Effector memory CD8-positive, alpha-beta T cell (primary cell): ENCODE data around the gene EFHD2.

ENCODE experiments used
- ATAC-seq: fragments of 150-1000 bp; cut with Tn5 transposase; replicated peaks from 2 replicates; pipeline ENCODE4 v1.10.0; 2021; ENCODE audit warnings: mild to moderate bottlenecking, moderate library complexity
- DNase-seq, 3 experiments: peaks; one replicate each; pipeline ENCODE4 v3.0.0; 2021
- H3K27ac Mint-ChIP-seq, 2 donors: one replicate each; pipeline ENCODE4 v1.8.0; 2022; ENCODE audit warnings: mild to moderate bottlenecking in 2 of 2, mixed read lengths in 2 of 2, moderate library complexity in 2 of 2
- H3K27me3 Mint-ChIP-seq, 2 donors: one replicate each; pipeline ENCODE4 v1.8.0; 2022; ENCODE audit warnings: mixed read lengths in 2 of 2
- H3K36me3 Mint-ChIP-seq: one replicate; pipeline ENCODE4 v1.8.0; 2022; ENCODE audit warnings: mild to moderate bottlenecking, moderate library complexity, mixed read lengths; ENCODE audit not compliant: insufficient read depth
- H3K4me1 Mint-ChIP-seq, 2 donors: one replicate each; pipeline ENCODE4 v1.8.0; 2022; ENCODE audit warnings: low read depth in 2 of 2, mixed read lengths in 2 of 2
- H3K4me3 Mint-ChIP-seq, 2 donors: one replicate each; pipeline ENCODE4 v1.8.0; 2022; ENCODE audit warnings: mild to moderate bottlenecking in 2 of 2, mixed read lengths in 2 of 2, moderate library complexity in 2 of 2
- H3K9me3 Mint-ChIP-seq, 2 donors: one replicate each; pipeline ENCODE4 v1.8.0; 2022; ENCODE audit warnings: mixed read lengths in 2 of 2

EFHD2 gene

DNA sequence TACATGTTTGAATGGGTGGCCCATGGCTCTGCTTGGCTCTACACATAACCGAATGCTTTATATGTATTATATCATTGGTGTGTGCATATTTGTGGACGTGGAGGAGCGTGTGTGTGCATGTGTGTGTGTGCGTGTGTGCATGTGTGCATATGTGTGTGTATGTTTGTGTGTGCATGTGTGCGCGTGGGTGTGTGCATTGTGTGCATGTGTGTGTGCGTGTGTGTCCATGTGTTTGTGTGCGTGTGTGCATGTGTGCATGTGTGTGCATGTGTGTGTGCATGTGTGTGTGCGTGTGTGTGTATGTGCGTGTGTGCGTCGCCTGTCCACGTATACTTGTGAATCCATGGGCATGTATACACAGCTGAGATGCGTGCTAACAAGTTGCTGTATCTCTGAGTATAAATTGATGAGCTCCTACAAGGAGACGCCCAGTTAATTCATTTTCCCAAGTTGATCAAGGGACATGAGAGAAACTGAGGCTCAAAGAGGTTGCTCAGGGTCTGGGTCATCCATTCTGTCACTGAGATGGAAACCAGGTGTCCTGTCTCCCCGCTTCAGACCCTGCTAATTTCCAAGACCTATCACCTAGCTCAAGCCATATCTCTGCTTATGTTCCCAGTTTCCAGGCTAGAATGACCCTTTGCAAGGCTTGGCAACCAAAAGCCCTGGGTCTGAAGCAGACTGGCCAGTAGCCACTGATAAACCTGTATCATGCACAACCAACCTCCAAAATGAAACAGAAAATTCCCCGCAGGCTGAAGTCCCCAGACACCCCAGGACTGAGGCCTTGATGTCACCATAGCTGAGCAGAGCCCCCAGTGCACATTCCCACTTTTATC is 25.8 kb downstream of the EFHD2 start:
- DNase-seq (no peak), ATAC-seq (no peak)
- peaks cover 81% of the 10 kb centered on the region for H3K36me3 Mint-ChIP-seq
- H3K27ac Mint-ChIP-seq: peak overlapping the region in 1 of 2 donors; percentile 97
- no peak overlapping the region for H3K4me3 Mint-ChIP-seq
- H3K4me1 Mint-ChIP-seq: peaks cover 0 to 4% of the 10 kb centered on the region in 2 donors
- H3K9me3 Mint-ChIP-seq: no peaks in the 10 kb centered on the region
- no peaks in the 10 kb centered on the region for H3K27me3 Mint-ChIP-seq

DNA sequence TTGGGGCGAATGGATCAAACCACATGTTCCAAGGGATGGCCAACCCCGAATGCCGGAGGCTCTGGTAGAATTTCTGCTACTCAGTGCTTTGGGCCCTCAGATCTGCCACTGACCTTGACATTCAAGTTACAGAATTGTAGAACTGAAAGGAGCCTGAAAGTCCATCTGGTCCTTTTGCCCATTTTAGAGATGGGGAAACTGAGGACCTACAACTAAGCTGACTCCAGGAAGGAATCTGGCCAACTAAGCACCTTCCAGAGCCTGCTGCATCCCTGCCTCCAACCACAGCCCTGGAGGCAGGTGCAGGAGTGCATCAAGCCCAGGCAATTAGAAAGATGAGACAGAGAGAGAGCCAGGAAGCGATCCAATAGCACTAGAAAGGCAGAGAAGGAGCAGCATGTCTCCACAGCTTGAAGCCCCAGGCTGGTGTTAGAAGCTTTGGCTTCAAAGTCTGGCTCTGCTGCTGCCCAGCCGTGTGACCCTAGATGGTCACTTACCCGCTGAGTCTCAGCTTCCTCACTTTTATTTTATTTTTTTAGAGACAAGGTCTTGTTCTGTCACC is 27.3 kb downstream of the EFHD2 start:
- Mint-ChIP-seq H3K9me3 (no peaks in the 10 kb centered on the region), H3K27me3 (no peaks in the 10 kb centered on the region), H3K36me3 (peaks cover 76% of the 10 kb centered on the region), H3K4me1 (peaks cover 0 to 4% of the 10 kb centered on the region in 2 donors), H3K4me3 (no peak overlapping the region), H3K27ac (peak overlapping the region; percentile 21 to 38)
- ATAC-seq (no peak), DNase-seq (no peak)

DNA sequence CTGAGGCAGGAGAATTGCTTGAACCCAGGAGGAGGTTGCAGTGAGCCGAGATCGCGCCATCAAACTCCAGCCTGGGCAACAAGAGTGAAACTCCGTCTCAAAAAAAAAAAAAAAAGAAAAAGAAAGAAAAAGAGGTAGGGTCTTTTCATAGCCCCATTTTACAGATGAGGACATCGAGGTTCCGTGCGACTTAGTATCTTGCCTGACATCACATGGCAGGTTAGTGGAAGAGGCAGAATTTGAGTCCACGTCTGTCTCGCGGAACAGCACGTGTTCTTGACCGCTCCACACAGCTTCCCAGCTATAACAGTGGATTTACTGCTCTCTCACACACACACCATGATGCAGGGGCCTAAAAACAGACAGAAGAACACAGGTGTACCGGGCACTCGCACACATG is 29.6 kb downstream of the EFHD2 start:
- no peaks in the 10 kb centered on the region for H3K9me3 Mint-ChIP-seq
- peaks cover 0 to 3% of the 10 kb centered on the region in 2 donors for H3K4me1 Mint-ChIP-seq
- H3K36me3 Mint-ChIP-seq: peaks cover 58% of the 10 kb centered on the region
- H3K4me3 Mint-ChIP-seq: no peak overlapping the region
- ATAC-seq: no peak
- H3K27me3 Mint-ChIP-seq: peaks cover 0 to 16% of the 10 kb centered on the region in 2 donors
- DNase-seq: no peak
- no peak overlapping the region for H3K27ac Mint-ChIP-seq

DNA sequence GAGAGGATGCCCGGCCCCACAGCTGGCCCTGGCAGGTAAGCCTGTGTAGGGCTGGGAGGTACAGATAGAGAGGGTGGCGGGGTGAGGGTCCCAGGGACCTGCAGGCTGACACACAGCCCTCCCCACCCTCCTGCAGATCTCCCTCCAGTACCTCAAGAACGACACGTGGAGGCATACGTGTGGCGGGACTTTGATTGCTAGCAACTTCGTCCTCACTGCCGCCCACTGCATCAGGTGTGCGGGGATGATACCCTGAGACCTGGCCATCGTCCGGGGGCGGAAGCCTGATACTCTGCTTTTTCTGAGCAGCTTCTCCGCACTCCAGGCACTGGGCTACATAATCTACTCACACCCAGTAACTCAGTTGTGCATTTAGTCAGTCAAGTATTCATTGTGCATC is 30.7 kb downstream of the EFHD2 start:
- peaks cover 47% of the 10 kb centered on the region for H3K36me3 Mint-ChIP-seq
- no peak overlapping the region for H3K27ac Mint-ChIP-seq
- ATAC-seq (no peak), DNase-seq (no peak)
- peaks cover 0 to 16% of the 10 kb centered on the region in 2 donors for H3K27me3 Mint-ChIP-seq
- no peaks in the 10 kb centered on the region for H3K9me3 Mint-ChIP-seq
- peaks cover 0 to 3% of the 10 kb centered on the region in 2 donors for H3K4me1 Mint-ChIP-seq
- no peak overlapping the region for H3K4me3 Mint-ChIP-seq

DNA sequence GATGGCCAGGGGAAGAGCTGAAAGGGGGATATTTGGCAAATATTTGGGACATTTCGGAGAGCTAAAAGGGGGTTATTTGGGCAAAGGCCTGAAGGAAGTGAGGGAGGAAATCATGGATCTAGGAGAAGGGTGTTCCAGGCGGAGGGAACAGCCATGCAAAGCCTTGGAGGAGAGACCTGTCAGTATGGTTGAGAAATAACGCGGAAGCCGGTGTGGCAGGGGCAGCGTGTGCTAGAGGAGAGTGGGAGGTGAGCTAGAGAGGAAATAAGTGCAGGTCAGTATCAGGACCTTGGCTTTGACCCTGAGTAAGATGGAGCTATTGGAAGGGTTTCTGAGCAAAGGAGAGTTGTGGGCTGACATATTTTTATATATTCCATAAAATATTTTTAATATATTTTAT is 31.6 kb downstream of the EFHD2 start:
- Mint-ChIP-seq H3K27me3 (peaks cover 0 to 25% of the 10 kb centered on the region in 2 donors), H3K27ac (no peak overlapping the region)
- no peak for DNase-seq

DNA sequence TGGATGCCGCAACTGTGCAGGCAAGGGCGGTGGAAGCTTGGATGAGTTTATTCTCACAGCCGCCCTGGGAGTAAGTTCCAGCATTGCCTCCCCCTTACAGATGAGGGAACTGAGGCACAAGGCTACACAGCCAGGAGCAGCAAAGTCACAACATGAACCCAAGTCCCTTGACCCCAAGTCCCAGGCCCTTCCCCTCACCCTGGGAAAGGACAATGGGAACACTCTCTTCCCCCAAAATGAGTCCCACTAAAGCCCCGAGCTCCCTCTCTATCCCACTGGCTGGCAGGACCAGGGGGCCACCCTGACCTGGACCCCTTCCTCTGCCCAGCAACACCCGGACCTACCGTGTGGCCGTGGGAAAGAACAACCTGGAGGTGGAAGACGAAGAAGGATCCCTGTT is 32.4 kb downstream of the EFHD2 start:
- no peaks in the 10 kb centered on the region for H3K9me3 Mint-ChIP-seq
- DNase-seq (no peak), ATAC-seq (no peak)
- H3K27me3 Mint-ChIP-seq: peaks cover 0 to 30% of the 10 kb centered on the region in 2 donors
- H3K4me1 Mint-ChIP-seq: peaks cover 5 to 12% of the 10 kb centered on the region in 2 donors
- H3K27ac Mint-ChIP-seq: no peak overlapping the region
- no peak overlapping the region for H3K4me3 Mint-ChIP-seq
- peaks cover 32% of the 10 kb centered on the region for H3K36me3 Mint-ChIP-seq

More for the DNA sequence above, 31.6 kb downstream of the EFHD2 start:
- Mint-ChIP-seq H3K4me3 (no peak overlapping the region), H3K9me3 (no peaks in the 10 kb centered on the region), H3K36me3 (peaks cover 40% of the 10 kb centered on the region), H3K4me1 (peaks cover 5 to 12% of the 10 kb centered on the region in 2 donors)
- ATAC-seq: no peak

DNA sequence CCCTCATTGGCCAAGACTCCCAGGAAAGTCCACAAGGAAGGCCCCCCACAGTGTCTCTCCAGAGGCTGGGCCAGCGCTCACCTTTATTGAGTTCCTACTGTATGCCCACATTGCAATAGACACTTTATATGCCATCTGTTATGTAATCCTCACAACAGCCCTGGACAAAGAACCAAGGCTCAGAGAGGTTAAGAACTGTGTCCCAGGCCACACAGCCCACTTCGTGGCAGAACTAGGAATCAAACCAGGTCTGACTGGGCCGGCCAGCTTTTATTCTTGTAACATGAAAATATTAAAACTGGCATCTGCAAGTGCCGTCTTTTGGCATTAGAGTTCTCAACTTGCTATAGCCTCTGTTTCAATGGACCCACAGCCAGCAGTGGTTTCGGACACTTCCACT is 33.1 kb downstream of the EFHD2 start:
- no peak for DNase-seq
- no peaks in the 10 kb centered on the region for H3K9me3 Mint-ChIP-seq

DNA sequence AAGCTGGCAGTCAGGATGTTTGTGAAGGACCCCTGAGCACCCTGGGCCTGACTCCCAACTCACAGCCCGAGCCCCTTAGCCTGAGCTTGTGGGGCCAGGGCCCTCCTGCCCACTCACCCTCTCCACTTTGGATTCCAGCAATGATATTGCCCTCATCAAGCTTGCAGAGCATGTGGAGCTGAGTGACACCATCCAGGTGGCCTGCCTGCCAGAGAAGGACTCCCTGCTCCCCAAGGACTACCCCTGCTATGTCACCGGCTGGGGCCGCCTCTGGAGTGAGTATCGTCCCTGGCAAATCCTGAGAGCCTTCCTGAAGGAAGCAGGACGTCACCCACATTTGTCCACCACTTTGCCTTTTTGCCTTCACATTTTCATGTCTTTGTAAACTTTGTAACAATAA is 33.6 kb downstream of the EFHD2 start:
- H3K27me3 Mint-ChIP-seq: peaks cover 0 to 37% of the 10 kb centered on the region in 2 donors
- H3K9me3 Mint-ChIP-seq: no peaks in the 10 kb centered on the region
- H3K27ac Mint-ChIP-seq: peak overlapping the region in 1 of 2 donors; percentile 15
- H3K4me1 Mint-ChIP-seq: peaks cover 5 to 12% of the 10 kb centered on the region in 2 donors
- ATAC-seq (no peak), DNase-seq (no peak)
- no peak overlapping the region for H3K4me3 Mint-ChIP-seq
- H3K36me3 Mint-ChIP-seq: peaks cover 23% of the 10 kb centered on the region

More for the DNA sequence above, 33.1 kb downstream of the EFHD2 start:
- Mint-ChIP-seq H3K4me3 (no peak overlapping the region), H3K36me3 (peaks cover 26% of the 10 kb centered on the region), H3K4me1 (peaks cover 5 to 12% of the 10 kb centered on the region in 2 donors), H3K27me3 (peaks cover 0 to 37% of the 10 kb centered on the region in 2 donors), H3K27ac (no peak overlapping the region)
- no peak for ATAC-seq

DNA sequence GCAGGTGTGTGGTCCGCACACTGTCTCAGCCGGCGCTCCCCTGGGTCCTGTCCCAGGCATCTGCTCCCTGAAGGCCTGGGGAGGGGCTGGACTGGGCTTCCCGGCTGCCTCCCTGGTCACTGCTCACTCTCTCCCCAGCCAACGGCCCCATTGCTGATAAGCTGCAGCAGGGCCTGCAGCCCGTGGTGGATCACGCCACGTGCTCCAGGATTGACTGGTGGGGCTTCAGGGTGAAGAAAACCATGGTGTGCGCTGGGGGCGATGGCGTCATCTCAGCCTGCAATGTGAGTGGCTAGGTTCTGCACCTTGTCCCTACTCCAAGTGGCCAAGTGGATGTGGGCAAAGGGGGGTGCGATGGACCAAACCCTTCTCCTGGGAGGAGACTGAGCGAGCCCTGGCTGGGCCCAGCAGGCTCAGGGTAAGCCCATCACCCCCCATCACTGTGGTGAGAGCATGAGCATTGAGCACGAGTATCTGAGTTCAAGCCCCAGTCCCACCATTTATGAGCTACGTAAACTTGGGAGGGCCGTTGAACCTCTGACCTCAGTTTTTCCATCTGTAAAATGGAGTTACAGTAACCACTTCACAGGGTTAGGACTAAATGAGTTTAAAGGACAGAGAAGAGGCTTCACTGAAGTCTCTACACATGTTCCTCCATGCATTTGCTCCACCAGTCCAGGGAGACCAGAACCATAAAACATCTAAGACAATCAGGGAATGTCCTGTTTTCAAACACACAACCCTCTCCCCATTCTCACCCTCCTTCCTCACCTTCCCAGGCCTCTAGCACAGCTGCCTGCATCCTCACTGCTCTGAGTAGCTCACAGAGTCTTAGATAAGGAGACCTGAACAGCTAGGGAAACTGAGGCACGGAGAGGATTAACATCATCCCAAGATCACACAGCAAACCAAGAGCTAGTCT is 35.0 kb downstream of the EFHD2 start:
- H3K9me3 Mint-ChIP-seq: no peaks in the 10 kb centered on the region
- H3K27me3 Mint-ChIP-seq: peaks cover 7 to 44% of the 10 kb centered on the region in 2 donors

DNA sequence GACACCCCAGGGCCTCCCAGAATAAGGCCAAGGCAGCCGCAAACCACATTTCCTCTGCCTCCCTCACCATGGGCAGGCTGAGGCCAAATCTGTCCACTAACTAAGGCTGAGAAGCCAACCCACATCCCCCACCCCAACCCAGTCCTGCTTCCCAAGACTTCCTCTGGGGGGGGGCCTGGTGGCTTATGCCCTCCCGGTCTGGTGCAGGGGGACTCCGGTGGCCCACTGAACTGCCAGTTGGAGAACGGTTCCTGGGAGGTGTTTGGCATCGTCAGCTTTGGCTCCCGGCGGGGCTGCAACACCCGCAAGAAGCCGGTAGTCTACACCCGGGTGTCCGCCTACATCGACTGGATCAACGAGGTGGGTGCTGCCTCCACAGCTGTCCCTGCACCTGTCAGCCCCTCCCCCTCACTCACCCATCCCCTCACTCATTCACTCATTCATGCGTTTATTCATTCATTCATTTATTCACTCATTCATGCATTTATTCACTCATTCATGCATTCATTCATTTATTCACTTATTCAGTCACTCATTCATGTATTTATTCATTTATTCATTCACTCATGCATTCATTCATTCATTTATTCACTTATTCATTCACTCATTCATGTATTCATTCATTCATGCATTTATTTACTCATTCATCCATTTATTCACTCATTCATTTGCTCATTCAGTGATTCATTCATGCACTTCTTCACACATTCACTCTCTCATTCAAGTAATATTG is 35.9 kb downstream of the EFHD2 start:
- Mint-ChIP-seq H3K9me3 (no peaks in the 10 kb centered on the region), H3K36me3 (peaks cover 13% of the 10 kb centered on the region), H3K27ac (no peak overlapping the region), H3K4me3 (no peak overlapping the region), H3K27me3 (peaks cover 10 to 49% of the 10 kb centered on the region in 2 donors), H3K4me1 (peaks cover 5 to 12% of the 10 kb centered on the region in 2 donors)
- ATAC-seq: peak; percentile 64
- no peak for DNase-seq

More for the DNA sequence above, 35.0 kb downstream of the EFHD2 start:
- H3K36me3 Mint-ChIP-seq: peaks cover 18% of the 10 kb centered on the region
- H3K4me3 Mint-ChIP-seq: no peak overlapping the region
- no peak for DNase-seq
- no peak for ATAC-seq
- no peak overlapping the region for H3K27ac Mint-ChIP-seq
- peaks cover 5 to 12% of the 10 kb centered on the region in 2 donors for H3K4me1 Mint-ChIP-seq

DNA sequence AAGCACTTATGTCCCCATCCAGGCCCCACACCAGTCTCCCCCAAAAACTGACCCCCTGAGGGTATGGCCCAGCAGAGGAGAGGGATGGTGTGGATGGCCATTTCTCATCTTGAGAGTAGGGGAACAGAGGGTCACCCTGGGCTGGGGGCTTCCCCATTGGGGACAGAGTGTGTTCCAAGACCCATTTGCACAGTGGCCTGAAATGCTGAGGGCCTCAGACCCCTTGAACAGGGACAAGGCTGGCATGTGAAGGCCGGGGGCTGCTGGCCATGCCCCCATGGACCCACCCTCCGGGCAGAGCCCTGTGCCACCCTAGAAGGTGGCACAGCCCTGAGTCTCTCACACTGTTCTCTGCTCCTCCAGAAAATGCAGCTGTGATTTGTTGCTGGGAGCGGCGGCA is 36.5 kb downstream of the EFHD2 start:
- Mint-ChIP-seq H3K27me3 (peaks cover 10 to 54% of the 10 kb centered on the region in 2 donors), H3K27ac (no peak overlapping the region)

DNA sequence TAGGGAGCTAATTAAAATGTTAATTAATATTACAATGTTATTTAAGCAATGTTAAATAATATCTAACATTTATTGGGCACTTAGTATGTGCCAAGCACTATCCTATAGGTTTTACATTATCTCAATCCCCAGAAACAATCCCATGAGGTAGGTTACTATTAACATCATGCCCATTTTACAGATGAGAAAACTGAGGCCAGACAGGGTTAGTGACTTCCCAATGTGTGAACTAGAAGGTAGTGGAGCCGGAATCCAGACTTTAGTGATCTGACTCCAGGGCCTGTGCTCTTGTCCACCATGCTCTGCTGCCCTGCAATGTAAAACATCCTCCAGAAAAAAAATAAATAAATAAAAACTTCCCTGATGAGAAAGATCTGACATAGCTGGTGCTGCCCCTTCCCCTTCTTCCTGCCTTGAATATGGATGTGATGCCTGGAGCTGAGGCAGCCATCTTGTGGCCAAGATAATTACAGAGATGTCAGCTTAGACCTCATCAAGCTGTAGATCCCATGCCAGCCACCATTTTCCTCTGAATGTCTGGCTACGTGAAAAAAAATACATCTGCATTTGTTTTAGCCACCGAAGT is 39.3 kb downstream of the EFHD2 start:
- H3K4me1 Mint-ChIP-seq: peaks cover 5 to 12% of the 10 kb centered on the region in 2 donors
- H3K9me3 Mint-ChIP-seq: no peaks in the 10 kb centered on the region
- no peaks in the 10 kb centered on the region for H3K36me3 Mint-ChIP-seq
- H3K27me3 Mint-ChIP-seq: peaks cover 10 to 47% of the 10 kb centered on the region in 2 donors
- no peak for ATAC-seq
- no peak overlapping the region for H3K27ac Mint-ChIP-seq
- no peak for DNase-seq
- no peak overlapping the region for H3K4me3 Mint-ChIP-seq

More for the DNA sequence above, 36.5 kb downstream of the EFHD2 start:
- Mint-ChIP-seq H3K4me3 (no peak overlapping the region), H3K9me3 (no peaks in the 10 kb centered on the region), H3K4me1 (peaks cover 5 to 12% of the 10 kb centered on the region in 2 donors), H3K36me3 (peaks cover 8% of the 10 kb centered on the region)
- ATAC-seq (no peak), DNase-seq (no peak)
